ENCODE results near the gene ABCB6.

The ABCB6 gene

DNA sequence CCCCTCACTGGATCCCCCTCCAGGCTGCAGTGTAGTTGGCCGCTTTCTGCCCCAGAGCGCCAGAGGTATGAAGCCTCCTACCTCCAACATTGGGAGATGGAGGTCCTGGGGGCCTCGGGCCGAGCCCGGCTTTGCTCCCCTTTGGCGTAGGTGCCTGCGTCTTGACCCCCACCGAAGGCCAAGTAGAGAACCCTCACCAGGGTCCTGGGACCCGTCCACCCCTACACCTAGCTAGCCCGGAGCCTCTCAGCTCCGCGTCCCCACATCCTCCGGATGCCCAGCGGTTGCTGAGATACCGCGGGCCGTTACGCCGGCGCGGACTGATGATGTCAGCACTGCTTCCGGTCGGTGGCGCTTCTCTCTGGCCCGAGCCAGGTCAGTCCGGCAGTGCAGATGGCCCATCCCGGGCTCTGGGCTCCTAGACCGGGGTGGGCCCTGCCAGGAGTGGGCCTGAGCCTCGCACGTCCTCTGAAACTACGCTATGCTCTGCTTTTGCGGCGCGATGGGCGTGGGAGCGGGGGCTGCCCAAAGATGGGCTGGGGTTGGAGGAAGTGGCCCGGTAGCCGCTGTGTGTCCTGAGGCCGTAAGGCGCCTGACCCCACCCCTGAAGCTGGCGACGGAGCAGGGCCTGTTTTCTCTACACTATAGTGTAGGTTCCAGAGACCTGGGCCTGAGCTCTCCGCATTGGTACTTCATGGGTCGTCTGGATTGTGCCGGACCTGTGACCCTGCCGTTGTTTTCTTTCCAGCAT lies 26.6 kb upstream of the ABCB6 start, which contains the start of the genes GLB1L and STK16:
TSS of gene GLB1L (minus strand) at position 297 of the 751 bp plus-strand sequence. CDS start 1,871 bp downstream, outside the sequence.
TSS of gene STK16 (plus strand) at position 332 of the 751 bp plus-strand sequence. CDS start 521 bp downstream, outside the sequence.
- DNase-seq (ENCODE audit: low spot score): peak; percentile 98

DNA sequence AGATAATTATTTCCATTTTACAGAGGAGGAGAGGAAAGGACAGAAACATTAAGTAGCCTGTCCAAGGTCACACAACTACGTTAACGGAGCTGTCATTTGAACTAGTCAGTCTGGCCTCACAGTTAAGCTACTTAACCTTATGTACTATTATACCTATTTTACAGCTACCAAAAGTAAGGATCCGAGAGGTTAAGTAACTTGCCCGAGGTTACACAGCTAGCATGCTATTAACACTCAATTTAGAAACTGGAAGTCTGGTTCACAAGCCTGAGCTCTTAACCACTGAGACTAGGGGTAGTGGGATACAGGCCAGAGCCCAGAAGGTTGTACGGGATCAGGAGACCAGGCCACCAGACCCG lies 26.0 kb upstream of the ABCB6 start:
- DNase-seq (ENCODE audit: low spot score): no peak

DNA sequence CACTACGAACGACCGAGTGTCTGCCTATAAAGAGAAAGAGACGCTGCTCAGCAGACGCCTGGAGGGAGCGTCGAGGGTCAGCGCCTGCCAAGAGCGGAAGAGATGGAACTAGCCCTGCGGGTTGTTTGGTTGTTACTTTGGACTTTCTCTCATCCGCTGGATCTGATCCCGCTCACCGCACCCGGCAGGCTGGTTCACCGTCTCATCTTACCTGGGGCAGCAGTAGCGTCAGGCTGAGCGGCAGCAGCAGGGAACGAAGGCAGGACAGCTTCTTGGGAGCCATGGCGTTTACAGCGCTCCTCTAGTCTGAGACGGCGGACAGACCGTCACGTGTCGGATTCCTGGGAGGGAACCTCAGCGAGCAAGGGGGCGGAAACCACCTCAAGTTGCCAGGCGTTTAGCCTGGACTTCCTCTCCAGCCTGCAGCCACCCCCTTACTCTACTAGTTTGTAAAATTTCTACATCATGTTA lies 24.6 kb upstream of the ABCB6 start:
- no peak for DNase-seq (ENCODE audit: low spot score)

DNA sequence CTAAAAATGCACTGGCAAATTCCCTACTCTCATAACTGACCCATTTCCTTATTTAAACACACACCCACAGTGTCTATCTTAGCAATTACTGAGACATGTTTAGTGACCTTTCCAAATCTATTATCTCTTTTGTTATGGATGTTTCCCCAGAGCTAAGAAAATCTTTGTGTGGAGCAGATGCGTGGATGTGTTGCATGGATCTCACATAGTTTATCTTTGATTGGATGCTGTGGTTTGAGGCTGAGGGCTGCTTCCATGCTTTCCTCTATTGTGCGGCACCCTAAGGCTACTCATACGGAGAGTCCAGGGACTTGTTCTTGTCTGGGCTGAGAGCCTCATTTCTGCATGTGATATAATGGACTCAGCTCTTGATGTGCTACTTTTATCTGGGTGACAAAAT lies 15.6 kb upstream of the ABCB6 start:
- DNase-seq (ENCODE audit: low spot score): no peak

DNA sequence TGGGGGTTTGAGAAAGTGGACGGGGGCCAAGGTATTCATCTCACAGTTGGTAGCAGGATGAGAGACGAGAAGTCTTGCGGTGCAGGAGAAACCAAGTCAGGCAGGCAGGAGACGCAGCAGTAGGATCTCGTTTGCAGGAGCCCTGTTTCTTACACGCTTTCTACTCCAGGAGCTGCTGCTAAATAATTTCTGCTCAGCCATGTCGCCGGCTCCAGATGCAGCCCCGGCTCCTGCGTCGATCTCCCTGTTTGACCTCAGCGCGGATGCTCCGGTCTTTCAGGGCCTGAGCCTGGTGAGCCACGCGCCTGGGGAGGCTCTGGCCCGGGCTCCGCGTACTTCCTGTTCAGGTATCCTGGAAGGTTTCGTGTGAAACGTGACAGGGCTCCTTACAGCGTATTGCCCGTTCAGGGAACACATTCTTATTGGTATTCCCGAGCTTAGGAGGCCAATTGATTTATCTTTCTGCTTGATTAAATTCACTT lies 11.3 kb upstream of the ABCB6 start:
- DNase-seq (ENCODE audit: low spot score): peak; percentile 65

DNA sequence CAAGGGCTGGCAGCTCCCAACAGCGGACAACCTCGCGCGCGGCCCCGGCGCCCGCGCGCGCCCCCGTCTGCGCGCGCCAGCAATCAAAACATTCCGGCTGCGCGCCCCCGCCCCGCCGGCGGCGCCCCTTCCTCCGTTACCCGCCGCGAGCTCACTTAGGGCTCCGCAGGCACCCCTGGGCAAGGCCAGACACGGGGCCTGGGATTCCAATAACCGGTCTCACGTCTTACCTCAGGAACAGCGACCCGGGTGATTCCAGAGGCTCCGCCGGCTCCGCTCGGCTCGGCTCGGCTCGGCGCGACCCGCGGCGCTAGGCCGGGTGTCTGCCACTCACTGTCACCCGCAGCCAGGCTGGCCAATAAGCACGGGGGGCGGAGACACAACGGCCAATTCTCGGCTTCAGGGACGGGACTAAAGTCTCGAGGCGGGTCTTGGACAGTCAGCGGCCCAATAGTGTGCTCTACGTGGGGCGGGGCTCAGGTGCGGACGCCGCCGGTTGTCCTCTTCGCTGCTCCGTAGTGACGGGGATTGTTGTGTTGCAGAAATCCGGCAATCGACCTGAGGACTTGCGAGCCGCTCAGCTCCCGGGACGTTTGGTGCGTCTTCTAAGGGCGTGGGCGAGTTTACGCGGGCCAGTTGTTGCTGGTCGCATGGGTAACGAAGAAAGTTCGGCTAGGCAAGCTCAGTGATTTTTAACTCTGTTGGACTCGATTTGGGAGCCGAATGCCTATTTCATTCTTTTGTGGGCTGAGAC lies 10.7 kb upstream of the ABCB6 start, which contains the start of the genes ANKZF1 and ATG9A:
TSS of gene ANKZF1 (plus strand) at position 502 of the 754 bp plus-strand sequence. CDS start 452 bp downstream, outside the sequence.
TSS of gene ATG9A (minus strand) at position 332 of the 754 bp plus-strand sequence. CDS start 1,612 bp downstream, outside the sequence.
- peak; percentile 99 for DNase-seq (ENCODE audit: low spot score)

DNA sequence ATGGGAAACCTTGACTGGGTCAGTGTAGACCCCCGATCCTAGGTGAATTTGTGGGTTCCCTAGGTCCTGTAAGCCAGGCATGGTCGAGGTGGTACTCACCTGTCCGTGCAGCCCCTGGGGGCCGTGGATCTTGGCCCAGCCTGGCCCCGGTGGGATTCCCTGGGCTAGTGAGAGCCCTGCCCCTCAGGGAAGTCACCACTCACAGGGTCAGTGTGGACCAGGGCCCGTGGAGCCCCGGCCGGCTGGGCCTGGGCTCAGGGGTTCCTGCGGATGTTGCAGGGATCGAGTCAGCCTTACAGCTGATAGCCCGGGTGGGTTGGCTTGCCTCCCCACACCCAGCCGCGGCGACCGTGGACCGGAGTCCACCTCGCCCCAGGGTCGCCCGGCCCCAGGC lies 10.2 kb upstream of the ABCB6 start:
- DNase-seq (ENCODE audit: low spot score): no peak

DNA sequence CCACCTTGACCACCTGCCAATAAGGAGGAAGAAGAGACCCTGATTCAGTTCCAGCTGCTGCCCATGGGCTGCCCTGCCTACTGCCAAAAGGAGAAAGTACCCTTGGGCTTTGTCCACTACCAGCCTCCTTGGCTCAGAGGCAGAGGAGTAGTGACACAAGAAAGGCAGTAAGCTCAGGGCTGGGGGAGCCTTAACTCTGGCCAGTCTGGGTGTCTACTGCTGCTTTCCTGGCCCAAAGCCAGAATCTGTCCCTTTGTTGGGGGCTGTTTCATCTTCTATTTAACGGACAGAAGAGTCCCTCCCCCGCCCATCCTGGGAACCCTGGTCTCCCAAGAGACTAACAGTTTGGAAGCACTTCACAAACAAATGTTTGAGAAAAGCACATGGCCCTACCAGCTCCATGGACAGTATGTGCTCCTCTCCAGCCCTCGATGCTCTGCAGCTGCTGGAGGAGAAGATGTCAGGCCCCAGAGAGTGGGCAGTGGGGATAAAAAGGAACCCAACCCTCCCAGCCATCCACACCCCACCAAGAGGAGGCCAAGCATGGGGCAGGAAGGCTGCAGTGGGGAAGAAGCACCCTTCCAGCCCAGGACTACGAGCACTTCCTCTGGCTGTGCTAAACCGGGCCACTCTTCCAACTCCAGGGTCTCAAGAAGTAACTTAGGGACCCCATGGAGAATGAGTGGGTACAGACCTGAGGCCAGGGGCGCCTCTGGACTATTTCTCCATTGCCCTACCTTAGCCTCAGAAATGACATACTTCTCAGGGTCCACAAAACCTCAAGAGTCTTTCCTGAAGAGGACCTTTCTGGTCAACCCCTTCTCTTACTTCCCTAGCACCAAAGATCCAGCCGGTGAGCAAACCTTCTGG lies 9.5 kb upstream of the ABCB6 start:
- DNase-seq (ENCODE audit: low spot score): no peak

DNA sequence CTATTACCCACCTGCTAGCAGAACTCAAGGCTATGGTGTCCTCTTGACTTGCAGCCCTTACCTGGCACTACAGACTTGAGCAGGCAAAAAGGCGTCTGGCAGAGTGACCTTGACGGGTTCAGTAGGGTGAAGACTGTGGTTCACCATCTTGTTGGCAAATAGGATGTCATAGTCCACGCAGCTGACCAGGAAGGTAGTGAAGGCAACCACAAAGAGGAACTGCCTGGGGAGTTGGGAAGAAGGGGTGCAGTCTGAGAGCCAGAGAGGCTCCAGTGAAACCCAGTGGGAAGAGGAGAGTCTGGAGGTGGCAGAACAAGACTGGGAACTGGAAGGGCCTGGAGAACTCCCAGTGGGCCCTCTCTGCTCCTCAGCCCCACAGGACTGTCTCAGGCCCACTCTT lies 6.6 kb upstream of the ABCB6 start:
- no peak for DNase-seq (ENCODE audit: low spot score)

DNA sequence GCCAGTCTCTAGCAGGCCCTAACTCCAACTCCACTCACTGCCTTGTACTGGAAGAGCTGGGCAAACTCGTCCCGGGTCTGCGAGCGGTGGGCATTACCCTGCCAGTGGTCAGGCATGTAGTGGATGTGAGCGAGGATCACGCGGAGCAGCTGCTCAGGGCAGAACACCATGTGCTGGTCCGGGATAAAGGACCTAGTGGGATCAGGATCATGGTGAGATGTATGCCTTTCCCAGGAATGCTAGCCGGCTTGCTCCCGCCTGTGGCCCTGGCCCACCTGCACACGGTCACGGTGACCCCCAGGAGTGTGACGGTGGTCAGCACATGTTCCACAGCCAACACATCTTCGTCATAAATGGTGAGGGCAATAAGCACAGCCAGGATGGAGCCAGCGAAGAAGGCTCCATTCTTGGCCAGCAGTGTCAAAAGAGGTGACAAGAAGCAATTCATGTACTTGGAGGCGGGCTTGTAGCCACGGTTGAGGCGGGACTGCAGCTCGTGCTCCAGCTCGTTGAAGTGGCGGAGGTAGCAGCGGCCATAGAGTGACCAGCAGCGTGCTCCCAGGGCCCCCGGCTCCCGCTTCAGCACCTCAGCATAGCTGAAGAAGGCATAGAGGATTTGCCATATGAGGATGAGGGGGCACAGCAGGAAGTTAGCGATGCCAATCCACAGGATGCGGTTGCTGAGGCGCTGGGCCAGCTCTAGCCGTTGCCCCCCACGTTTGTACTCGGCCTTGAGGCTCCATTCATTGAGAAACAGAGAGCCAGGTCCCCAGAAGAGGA lies 5.3 kb upstream of the ABCB6 start:
- DNase-seq (ENCODE audit: low spot score): no peak

DNA sequence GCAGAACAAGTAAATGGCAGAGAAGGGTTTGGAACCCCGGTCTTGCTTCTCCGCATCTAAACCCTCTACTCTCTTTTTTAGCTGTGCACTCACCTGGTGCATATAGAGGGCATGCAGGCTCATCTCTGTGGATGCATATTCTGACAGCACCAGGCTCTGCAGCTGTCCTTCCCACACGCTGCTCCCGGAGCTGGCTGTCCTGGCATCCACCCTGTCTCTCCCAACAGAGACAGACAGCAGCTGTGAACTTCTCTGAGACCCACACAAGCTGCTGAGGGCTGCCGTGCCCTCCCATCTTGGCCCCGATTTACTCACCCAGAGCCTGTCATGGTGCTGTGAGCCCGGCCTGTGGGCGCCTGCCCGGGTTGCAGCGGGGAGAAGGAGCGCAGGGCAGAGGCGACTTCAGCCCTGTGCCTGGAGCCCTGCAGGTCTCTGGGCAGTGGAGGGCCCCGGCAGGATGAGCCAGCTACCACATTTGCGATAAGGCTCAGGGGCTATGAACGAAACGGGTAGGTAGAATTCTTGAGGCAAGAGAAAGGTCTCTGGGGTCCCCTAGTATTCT lies 3.3 kb upstream of the ABCB6 start:
- DNase-seq (ENCODE audit: low spot score): no peak

DNA sequence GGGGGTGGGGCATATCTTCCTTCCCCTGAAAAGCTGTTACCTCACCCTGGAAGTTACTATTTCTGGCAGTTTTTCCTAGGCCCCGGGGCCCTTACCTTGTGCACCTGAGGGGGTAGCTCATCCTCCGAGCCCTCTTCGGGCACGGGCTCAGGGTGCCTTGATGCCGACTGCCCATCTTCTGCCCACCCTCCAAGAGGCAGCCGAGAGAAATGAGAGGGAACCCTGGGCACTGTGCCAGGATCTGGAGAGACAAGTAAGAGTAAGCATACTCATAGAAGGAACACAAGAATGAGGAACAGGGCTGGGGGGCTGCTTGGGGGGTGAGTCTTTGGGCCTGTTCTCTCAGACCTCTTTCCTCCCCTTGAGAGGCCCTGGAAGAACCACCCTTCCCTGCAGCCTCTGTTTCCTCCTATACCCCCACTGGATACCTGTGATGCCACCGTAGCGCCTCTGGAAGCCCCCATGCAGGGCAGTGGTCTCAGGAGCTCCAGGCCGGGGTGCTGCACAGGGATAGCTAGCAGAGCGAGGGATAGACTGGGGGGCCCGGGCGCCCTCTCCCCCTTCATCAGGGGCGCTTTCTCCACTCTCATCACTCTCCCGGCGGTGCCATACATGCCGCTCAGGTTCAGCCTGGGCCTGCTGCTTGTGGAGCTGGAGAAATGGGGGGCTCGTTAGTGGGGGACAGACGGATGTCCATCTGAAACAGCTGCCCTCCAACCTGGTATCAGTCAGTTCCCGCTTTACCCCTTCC lies 2.1 kb upstream of the ABCB6 start:
- DNase-seq (ENCODE audit: low spot score): no peak

DNA sequence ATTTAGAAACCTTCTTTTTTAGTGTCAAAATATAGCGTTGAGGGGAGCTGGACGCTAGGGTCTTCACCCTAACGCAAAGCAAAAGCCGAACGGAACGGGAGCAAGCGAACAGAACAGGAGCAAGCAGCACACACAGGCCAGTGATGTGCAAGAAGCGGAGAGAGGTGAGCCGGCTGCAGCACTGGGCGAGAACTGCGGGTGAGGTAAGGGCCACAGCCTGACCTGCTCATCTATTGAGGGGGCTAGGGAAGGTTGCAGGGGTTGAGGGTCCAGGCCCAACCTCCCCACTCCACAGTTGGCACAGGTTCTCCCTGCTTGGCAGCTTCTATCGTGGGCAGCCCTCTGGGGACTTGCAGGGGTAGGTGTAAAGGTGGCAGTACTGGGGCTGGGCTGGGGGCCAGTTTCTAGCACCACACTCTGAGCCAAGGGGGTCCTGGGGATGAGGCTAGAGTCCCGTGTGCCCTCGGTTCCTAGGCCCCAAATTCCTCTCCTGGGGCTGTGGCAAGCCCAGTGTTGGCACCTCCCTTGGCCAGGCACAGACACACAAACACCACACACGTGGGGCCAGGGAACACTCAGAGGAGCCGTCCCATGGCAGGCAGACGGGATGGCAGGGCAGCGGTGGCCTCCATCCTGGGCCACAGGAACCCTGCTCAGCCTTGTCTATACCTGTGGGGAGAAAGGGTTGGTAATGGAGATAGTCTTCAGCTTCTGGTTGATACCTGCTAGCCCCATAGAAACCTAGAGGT lies 1.2 kb upstream of the ABCB6 start:
- no peak for DNase-seq (ENCODE audit: low spot score)

DNA sequence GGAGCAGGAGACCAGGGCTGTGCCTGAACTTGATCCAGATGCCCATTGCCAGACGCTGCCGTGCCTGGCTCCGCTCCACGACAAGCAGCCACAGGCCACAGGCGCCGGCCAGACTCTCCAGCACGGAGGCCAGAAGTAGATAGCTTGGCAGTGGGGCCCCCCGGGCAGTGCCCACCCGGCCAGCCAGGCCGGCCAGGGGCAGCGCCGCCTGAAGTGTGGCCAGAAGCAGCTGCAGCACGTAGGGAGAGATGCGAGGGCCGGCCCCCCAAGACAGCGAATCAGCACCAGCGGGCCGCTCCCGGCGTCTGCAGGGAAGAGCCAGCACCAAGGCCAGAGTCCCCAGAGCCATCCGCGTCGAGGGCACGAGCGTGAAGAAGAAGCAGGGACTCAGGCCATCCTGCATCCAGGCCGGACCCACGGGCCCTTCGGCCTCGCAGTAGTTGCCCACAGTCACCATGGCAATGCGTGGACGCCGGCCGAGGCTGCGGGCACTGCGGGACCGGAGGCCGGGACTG lies 484 bp downstream of the ABCB6 start:
- DNase-seq (ENCODE audit: low spot score): peak; percentile 84

DNA sequence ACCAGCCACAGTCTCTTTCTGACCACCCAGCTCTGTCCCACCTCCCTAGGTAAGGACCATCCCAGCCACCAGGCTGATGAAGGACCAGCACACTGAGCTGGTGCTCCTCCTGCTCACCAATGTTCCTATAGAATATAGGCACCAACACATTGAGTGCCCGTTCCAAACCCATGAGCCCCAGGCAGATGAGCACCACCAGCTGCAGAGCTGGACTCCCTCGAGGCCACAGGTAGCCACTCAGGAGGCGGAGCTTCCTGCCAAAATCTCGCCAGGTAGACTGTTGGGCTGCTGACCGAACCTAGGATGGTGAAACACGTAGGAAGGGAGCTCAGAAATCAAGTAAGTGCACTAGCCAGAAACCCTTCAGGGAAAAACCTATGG lies 2.2 kb downstream of the ABCB6 start:
- no peak for DNase-seq (ENCODE audit: low spot score)

DNA sequence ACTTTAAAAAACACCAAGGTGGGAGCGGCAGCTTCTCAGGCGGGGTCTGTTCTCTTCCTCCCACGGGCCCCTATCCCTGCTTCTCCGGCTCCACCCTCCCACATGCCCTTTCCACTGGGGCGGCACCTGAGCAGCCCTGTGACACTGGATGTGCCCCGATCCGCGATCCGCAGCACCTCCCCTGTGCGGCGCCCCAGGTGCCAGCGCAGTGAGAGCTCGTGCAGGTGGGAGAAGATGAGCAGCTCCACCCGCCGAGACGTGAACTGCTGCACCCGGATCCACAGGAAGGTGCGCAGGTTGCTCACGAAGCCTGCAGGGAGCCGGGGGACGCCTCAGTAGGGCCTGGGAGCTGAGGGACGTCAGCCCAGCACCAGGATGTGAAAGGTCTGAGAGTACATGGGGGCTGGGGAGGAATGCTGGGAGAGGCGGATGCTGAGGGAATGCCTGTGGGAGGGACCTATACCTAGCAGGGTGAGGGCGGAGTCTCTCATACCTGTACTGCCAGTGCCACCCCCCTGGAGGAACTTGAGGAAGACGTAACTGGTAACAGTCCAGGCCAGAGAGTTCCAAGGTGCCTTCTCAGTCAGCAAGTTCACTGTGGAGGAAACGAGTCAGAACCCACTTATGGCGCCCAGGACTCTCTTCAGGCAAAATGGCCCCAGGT lies 2.8 kb downstream of the ABCB6 start:
- DNase-seq (ENCODE audit: low spot score): no peak

DNA sequence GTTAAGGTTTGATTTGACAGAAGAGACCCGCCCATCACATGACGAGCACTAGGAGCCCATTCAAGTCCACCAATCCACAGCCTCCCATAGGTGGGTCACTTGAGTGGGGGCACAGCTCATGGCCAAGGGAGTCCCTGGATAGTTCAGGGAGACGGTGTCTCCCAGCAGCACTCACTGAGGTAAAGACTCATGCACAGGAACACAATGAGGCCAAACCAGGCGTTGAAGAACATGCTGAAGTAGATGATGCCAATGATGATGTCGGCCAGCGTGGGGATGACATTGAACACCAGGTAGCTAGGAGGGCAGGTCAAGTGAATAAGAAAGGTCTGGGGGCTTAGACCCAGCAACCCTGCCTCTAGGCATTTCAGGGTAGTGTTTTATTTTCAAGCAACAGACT lies 4.0 kb downstream of the ABCB6 start:
- DNase-seq (ENCODE audit: low spot score): no peak

DNA sequence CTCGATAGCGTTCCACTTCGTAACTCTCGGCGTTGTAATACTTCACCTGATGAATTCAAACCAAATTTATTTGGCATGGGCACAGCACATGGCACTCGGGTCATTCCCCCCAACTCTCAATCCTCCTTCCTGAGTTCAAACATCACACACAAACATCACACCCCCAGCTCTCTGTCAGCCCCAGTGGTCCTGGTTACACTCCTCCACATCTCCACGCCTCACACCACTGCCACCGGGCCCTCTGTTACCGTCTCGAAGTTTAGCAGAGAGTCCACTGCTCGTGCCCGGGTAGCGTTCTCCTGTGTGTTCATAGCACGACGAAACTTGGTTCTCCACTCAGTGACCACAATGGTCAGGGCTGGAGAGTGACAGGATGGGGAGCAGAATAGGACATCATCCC lies 4.6 kb downstream of the ABCB6 start:
- no peak for DNase-seq (ENCODE audit: low spot score)
